HepG2 (cell line): ENCODE results near the gene ZNF593OS. TPM values are rescaled to one million over a fixed set of nuclear protein-coding genes. Genes with fewer than 3 reads are reported as not detected.

ENCODE experiments used
- CEBPB ChIP-seq: IDR thresholded peaks from 2 replicates; pipeline ENCODE4 v1.6.1; 2011; ENCODE audit warnings: low read depth, low read length, improper control_type of control experiment, borderline replicate concordance
- CEBPG ChIP-seq: IDR thresholded peaks from 2 replicates; pipeline ENCODE4 v1.6.1; 2016
- E2F5 ChIP-seq: sonication (generic); formaldehyde crosslinking; conservative IDR thresholded peaks from 2 replicates; pipeline ENCODE4 v1.4.0; 2020; ENCODE audit warnings: missing genetic modification reagents
- LRRFIP1 ChIP-seq: sonication (generic); formaldehyde crosslinking; conservative IDR thresholded peaks from 2 replicates; pipeline ENCODE4 v1.4.0; 2020; ENCODE audit warnings: missing genetic modification reagents
- MTF1 ChIP-seq: sonication (generic); formaldehyde crosslinking; IDR thresholded peaks from 2 replicates; pipeline ENCODE4 v1.5.0; 2020; ENCODE audit warnings: missing genetic modification reagents
- NKX3-1 ChIP-seq: sonication (generic); formaldehyde crosslinking; IDR thresholded peaks from 2 replicates; pipeline ENCODE4 v1.5.0; 2020; ENCODE audit warnings: missing genetic modification reagents
- PHF5A ChIP-seq: IDR thresholded peaks from one replicate; pipeline ENCODE4 v1.6.1; 2018; ENCODE audit warnings: low read depth, missing genetic modification reagents; ENCODE audit not compliant: unreplicated experiment
- ZBTB7A ChIP-seq: sonication (generic); formaldehyde crosslinking; IDR thresholded peaks from 2 replicates; pipeline ENCODE4 v1.8.0; 2022; ENCODE audit warnings: mild to moderate bottlenecking, missing genetic modification reagents
- ZMYM2 ChIP-seq: sonication (generic); formaldehyde crosslinking; IDR thresholded peaks from 2 replicates; pipeline ENCODE4 v1.8.0; 2022; ENCODE audit warnings: mild to moderate bottlenecking, missing genetic modification reagents
- ZNF12 ChIP-seq: sonication (generic); formaldehyde crosslinking; IDR thresholded peaks from 2 replicates; pipeline ENCODE4 v1.5.0; 2020; ENCODE audit warnings: missing genetic modification reagents
- ZNF17 ChIP-seq: sonication (generic); formaldehyde crosslinking; IDR thresholded peaks from 2 replicates; pipeline ENCODE4 v1.5.0; 2020; ENCODE audit warnings: mild to moderate bottlenecking, missing genetic modification reagents
- ZNF383 ChIP-seq: sonication (generic); formaldehyde crosslinking; IDR thresholded peaks from 2 replicates; pipeline ENCODE4 v1.4.0; 2020; ENCODE audit warnings: missing genetic modification reagents, mild to moderate bottlenecking, borderline replicate concordance
- ZNF543 ChIP-seq: sonication (generic); formaldehyde crosslinking; IDR thresholded peaks from 2 replicates; pipeline ENCODE4 v1.4.0; 2020; ENCODE audit warnings: mild to moderate bottlenecking, missing genetic modification reagents
- ZNF660 ChIP-seq: sonication (generic); formaldehyde crosslinking; IDR thresholded peaks from 2 replicates; pipeline ENCODE4 v1.5.1; 2020; ENCODE audit warnings: mild to moderate bottlenecking, low read depth, missing genetic modification reagents, borderline replicate concordance
- ZNF768 ChIP-seq: sonication (generic); formaldehyde crosslinking; IDR thresholded peaks from 2 replicates; pipeline ENCODE4 v1.4.0; 2020; ENCODE audit warnings: missing genetic modification reagents
- polyA plus RNA-seq, 8 experiments: library from polyadenylated mRNA; depleted of rRNA in 3 of 8; stranded (reverse) in 7 of 8; unstranded in 1 of 8; fragments of >200 nt; fragmentation: Illumina TruSeq in 4 of 8; extraction: Trizol in 4 of 8; gene quantifications; 2 replicates each; pipeline versions ENCODE4 v1.2.1 to v1.2.3, GENCODE V29; 2011 to 2016; ENCODE audit warnings: low read depth in 4 of 8, missing spikeins in 1 of 8, mixed read lengths in 1 of 8; ENCODE audit not compliant: insufficient read depth in 1 of 8
- total RNA-seq, 5 experiments: library from RNA; depleted of rRNA; stranded (reverse); fragments of >200 nt; fragmentation: Illumina TruSeq; extraction: Trizol; gene quantifications; 2 replicates each; pipeline ENCODE4 v1.2.3, GENCODE V29; 2016; ENCODE audit warnings: low read depth in 1 of 5
- TF ChIP-seq, protein P1 (sequence below): sonication (generic); formaldehyde crosslinking; IDR thresholded peaks from 2 replicates; pipeline ENCODE4 v1.4.0; 2020; ENCODE audit warnings: missing genetic modification reagents
- TF ChIP-seq, protein P2 (sequence below), 2 experiments: sonication (generic) in 1 of 2; formaldehyde crosslinking in 1 of 2; IDR thresholded peaks; 2 replicates each; pipeline versions ENCODE4 v1.5.1 to v1.6.1; 2011 to 2020; ENCODE audit warnings: borderline replicate concordance in 1 of 2, low read depth in 1 of 2, low read length in 1 of 2, mild to moderate bottlenecking in 1 of 2, missing genetic modification reagents in 1 of 2, moderate library complexity in 1 of 2
- TF ChIP-seq, protein P3 (sequence below): sonication (generic); formaldehyde crosslinking; IDR thresholded peaks from 2 replicates; pipeline ENCODE4 v1.4.0; 2020; ENCODE audit warnings: missing genetic modification reagents, borderline replicate concordance

ZNF593OS gene
- total and polyA plus RNA-seq, 2 of the 13 experiments (the other 11 are each of a cell fraction or from before 2014, with no cell fraction given): not detected

DNA sequence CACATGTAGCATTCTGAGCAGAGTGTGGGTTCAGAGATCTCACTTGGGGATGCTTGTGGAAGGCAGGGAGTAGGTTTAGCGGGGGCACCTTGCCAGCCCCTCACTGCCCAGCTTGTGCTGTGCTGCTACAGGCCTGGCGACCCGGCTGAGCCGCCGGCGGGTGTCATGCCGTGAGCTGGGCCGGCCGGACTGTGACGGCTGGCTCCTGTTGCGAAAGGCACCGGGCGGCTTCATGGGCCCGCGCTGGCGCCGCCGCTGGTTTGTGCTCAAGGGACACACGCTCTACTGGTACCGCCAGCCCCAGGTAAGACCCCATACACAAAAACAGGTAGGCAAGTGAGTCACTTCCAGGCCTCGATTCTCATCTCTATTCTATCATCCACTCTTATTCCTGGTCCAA is 13.3 kb upstream of the ZNF593OS start (continued):
- no peak for TF ChIP-seq ZNF660
- no peak for TF ChIP-seq ZNF17
- TF ChIP-seq, protein P1, sequence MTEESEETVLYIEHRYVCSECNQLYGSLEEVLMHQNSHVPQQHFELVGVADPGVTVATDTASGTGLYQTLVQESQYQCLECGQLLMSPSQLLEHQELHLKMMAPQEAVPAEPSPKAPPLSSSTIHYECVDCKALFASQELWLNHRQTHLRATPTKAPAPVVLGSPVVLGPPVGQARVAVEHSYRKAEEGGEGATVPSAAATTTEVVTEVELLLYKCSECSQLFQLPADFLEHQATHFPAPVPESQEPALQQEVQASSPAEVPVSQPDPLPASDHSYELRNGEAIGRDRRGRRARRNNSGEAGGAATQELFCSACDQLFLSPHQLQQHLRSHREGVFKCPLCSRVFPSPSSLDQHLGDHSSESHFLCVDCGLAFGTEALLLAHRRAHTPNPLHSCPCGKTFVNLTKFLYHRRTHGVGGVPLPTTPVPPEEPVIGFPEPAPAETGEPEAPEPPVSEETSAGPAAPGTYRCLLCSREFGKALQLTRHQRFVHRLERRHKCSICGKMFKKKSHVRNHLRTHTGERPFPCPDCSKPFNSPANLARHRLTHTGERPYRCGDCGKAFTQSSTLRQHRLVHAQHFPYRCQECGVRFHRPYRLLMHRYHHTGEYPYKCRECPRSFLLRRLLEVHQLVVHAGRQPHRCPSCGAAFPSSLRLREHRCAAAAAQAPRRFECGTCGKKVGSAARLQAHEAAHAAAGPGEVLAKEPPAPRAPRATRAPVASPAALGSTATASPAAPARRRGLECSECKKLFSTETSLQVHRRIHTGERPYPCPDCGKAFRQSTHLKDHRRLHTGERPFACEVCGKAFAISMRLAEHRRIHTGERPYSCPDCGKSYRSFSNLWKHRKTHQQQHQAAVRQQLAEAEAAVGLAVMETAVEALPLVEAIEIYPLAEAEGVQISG (CRISPR knock-in tag): no peak
- no peak for TF ChIP-seq ZNF383
- TF ChIP-seq ZMYM2: no peak
- TF ChIP-seq, protein P2, sequence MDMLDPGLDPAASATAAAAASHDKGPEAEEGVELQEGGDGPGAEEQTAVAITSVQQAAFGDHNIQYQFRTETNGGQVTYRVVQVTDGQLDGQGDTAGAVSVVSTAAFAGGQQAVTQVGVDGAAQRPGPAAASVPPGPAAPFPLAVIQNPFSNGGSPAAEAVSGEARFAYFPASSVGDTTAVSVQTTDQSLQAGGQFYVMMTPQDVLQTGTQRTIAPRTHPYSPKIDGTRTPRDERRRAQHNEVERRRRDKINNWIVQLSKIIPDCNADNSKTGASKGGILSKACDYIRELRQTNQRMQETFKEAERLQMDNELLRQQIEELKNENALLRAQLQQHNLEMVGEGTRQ (IDR thresholded peaks at IDR 0.05; ENCODE audit: low read depth, low read length): no peak
- TF ChIP-seq, protein P2 (CRISPR knock-in tag; IDR thresholded peaks at IDR 0.05; ENCODE audit: borderline replicate concordance): no peak
- TF ChIP-seq ZNF543 (CRISPR knock-in tag): no peak
- TF ChIP-seq ZNF768 (CRISPR knock-in tag): peak; percentile 89
- TF ChIP-seq, protein P3, sequence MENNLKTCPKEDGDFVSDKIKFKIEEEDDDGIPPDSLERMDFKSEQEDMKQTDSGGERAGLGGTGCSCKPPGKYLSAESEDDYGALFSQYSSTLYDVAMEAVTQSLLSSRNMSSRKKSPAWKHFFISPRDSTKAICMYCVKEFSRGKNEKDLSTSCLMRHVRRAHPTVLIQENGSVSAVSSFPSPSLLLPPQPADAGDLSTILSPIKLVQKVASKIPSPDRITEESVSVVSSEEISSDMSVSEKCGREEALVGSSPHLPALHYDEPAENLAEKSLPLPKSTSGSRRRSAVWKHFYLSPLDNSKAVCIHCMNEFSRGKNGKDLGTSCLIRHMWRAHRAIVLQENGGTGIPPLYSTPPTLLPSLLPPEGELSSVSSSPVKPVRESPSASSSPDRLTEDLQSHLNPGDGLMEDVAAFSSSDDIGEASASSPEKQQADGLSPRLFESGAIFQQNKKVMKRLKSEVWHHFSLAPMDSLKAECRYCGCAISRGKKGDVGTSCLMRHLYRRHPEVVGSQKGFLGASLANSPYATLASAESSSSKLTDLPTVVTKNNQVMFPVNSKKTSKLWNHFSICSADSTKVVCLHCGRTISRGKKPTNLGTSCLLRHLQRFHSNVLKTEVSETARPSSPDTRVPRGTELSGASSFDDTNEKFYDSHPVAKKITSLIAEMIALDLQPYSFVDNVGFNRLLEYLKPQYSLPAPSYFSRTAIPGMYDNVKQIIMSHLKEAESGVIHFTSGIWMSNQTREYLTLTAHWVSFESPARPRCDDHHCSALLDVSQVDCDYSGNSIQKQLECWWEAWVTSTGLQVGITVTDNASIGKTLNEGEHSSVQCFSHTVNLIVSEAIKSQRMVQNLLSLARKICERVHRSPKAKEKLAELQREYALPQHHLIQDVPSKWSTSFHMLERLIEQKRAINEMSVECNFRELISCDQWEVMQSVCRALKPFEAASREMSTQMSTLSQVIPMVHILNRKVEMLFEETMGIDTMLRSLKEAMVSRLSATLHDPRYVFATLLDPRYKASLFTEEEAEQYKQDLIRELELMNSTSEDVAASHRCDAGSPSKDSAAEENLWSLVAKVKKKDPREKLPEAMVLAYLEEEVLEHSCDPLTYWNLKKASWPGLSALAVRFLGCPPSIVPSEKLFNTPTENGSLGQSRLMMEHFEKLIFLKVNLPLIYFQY: 0 out of 2 replicates have a peak, but pooled peaks have one; percentile 24
- no peak for TF ChIP-seq MTF1
- TF ChIP-seq NKX3-1 (CRISPR knock-in tag): no peak
- no peak for TF ChIP-seq LRRFIP1 (CRISPR knock-in tag)
- 0 out of 2 replicates have a peak, but pooled peaks have one; percentile 33 for TF ChIP-seq CEBPG (CRISPR knock-in tag)
- TF ChIP-seq ZBTB7A (CRISPR knock-in tag): no peak
- no peak for TF ChIP-seq ZNF12
- TF ChIP-seq E2F5 (CRISPR knock-in tag): no peak
- peak; percentile 57; the same call in 1 of the 2 replicates for TF ChIP-seq CEBPB
- TF ChIP-seq PHF5A (CRISPR knock-in tag): no peak
